IPS-NIHi11 (cell line): ENCODE measurements around the gene ACYP1.
A peak's percentile ranks its signal among the peaks of the same experiment; 100 is the strongest.

Experiments used
- DNase-seq: peaks from one replicate; pipeline ENCODE4 v3.0.0; 2012; ENCODE audit warnings: mixed read lengths, low spot score

ACYP1 gene

GRCh38 chr14:75040507-75040906 is 23.3 kb downstream of the ACYP1 start:
- DNase-seq: no peak

DNA sequence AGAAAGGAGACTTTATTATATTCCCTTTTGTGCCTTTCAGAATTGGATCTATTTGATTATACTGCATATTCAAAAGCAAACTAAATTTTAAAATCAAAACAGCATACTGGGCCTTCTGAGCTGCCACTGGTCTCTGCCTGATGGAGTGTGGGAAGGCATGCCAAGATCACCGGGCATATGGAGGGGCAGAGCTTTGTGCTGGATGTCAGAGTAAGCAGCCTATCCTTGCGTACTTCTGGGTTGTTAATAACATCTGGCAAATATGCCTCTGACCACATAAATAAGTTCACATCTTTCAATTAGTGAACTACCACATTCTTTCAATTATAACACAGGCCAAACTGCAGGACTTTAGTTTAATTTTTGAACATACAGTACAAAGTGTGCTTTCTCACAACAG is 30.9 kb downstream of the ACYP1 start:
- no peak for DNase-seq

- DNase-seq: no peak
Measured at GRCh38 chr14:75030147-75030546, 33.7 kb downstream of the ACYP1 start.

DNA sequence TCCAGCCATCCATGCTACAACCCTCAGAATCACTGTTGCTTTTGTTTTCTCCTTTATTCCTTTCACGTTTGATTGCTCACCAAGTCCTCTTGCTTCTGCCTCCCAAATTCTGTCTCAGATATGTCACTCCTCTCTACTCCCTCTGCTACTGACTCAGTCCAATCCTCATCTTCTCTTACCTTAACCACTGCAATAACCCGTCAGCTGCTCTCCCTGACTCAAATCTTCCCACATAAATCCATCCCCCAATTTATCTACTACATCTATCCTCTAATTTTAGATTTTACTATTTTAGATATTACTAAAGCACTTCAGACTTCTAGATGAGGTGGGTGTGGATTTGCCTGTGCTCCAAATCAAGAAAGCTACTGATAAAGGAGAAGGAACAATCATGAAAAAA is 37.9 kb downstream of the ACYP1 start:
- no peak for DNase-seq

- no peak for DNase-seq
Measured at GRCh38 chr14:75025082-75025481, 38.7 kb downstream of the ACYP1 start.

GRCh38 chr14:75023108-75023507 is 40.7 kb downstream of the ACYP1 start:
- no peak for DNase-seq

- peak; percentile 63 for DNase-seq
Measured at GRCh38 chr14:75022655-75023054, 41.2 kb downstream of the ACYP1 start.

GRCh38 chr14:75018694-75019093 is 45.1 kb downstream of the ACYP1 start:
- DNase-seq: no peak

GRCh38 chr14:75016815-75017214 is 47.0 kb downstream of the ACYP1 start:
- DNase-seq: no peak

- DNase-seq: no peak
Measured at GRCh38 chr14:75015496-75015895, 48.3 kb downstream of the ACYP1 start.

GRCh38 chr14:75013290-75013689 is 50.5 kb downstream of the ACYP1 start:
- DNase-seq: no peak

DNA sequence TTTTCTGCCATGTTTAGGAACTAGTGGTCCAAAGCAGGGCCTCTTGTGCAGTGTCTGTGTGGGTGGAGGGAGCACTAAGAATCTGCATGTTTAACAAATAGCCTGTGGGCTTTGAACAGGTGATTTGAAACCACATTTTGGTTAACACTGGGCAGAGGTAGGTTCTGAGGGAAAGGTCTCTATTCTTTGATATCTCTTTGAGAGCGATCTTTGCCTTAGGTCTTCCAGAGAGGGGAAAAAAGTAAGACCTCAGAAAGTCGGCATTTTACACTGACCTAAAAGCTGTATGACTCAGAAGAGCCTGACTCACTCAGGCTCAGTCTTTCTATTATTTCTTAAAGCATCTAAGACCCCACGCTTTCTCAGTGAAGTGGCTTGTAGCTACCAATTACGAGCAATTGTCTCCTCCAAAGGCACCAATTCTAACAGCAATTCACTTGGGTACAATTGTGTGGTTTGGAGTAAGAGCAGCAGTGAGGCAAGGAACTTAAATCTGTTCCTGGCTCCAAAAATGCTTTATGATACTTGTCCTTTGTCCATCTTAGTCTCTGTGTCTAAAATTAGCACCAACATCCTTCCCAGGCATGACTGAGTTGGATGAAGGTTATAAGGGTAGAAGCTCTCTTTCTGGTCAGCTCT is 52.3 kb downstream of the ACYP1 start:
- no peak for DNase-seq

DNA sequence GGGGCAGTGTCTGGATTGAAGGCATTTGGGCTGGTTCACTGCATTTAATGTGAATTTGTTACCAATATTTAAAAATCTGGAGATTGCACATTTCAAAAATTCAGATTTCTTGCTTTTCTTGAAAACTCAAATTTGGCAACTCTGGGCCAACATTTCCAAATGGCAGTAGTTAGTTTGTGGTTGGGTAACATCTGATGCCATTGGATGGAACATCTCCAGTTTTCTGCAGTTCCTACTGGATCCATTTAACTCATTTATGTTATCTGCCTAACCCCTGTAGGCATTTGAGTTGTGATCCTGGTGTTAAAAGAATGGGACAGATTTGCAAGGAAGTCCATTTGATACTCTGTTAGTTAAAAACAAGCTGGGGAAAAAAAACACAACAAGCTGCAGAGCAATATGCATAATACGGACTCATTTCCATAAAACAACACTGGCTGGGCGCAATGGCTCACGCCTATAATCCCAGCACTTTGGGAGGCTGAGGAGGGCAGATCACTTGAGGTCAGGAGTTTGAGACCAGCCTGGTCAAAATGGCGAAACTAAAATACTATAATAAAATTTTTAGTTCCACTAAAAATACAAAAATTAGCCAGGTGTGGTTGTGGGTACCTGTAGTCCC is 53.2 kb downstream of the ACYP1 start:
- DNase-seq: no peak

GRCh38 chr14:75009176-75009575 is 54.6 kb downstream of the ACYP1 start:
- no peak for DNase-seq

GRCh38 chr14:75005357-75005756 is 58.5 kb downstream of the ACYP1 start:
- no peak for DNase-seq

GRCh38 chr14:75003250-75004027 is 60.4 kb downstream of the ACYP1 start:
- DNase-seq: no peak
